Epithelial cell of prostate (primary cell): ENCODE results near the gene PIP5K1B.

Experiments
- DNase-seq: peaks from one replicate; pipeline ENCODE4 v3.0.0-alpha.2; 2011; ENCODE audit warnings: low read depth, low spot score
- H3K27ac ChIP-seq: fragments of 450-650 bp; 2 replicates; pipeline ENCODE4 v1.5.1; 2017; ENCODE audit warnings: mild to moderate bottlenecking

The PIP5K1B gene

GRCh38 chr9:68760674-68761333, 55.8 kb downstream of the PIP5K1B start:
- H3K27ac ChIP-seq, result no peak overlapping the region
- DNase-seq, result no peak

GRCh38 chr9:68762570-68762969, 57.5 kb downstream of the PIP5K1B start:
- no peak overlapping the region for H3K27ac ChIP-seq
- no peak for DNase-seq

- H3K27ac ChIP-seq, result no peak overlapping the region
- DNase-seq, result no peak
These were observed 58.1 kb downstream of the PIP5K1B start for GRCh38 chr9:68763104-68763503.

GRCh38 chr9:68768619-68769018, 63.6 kb downstream of the PIP5K1B start:
- no peak for DNase-seq
- H3K27ac ChIP-seq, result no peak overlapping the region

GRCh38 chr9:68769852-68770251, 64.8 kb downstream of the PIP5K1B start:
- no peak overlapping the region for H3K27ac ChIP-seq
- DNase-seq, result no peak

- DNase-seq, result no peak
- H3K27ac ChIP-seq, result no peak overlapping the region
These were observed 66.3 kb downstream of the PIP5K1B start for GRCh38 chr9:68771376-68771775.

GRCh38 chr9:68775003-68775730, 70.1 kb downstream of the PIP5K1B start:
- peak overlapping the region; percentile 76 for H3K27ac ChIP-seq
- DNase-seq, result peak; percentile 22

- DNase-seq, result no peak
- peak overlapping the region; percentile 76 for H3K27ac ChIP-seq
These were observed 72.2 kb downstream of the PIP5K1B start for GRCh38 chr9:68777070-68777763.

- peak overlapping the region; percentile 76 for H3K27ac ChIP-seq
These were observed 73.6 kb downstream of the PIP5K1B start for GRCh38 chr9:68778635-68779034.

GRCh38 chr9:68779558-68780379, 74.7 kb downstream of the PIP5K1B start:
- DNase-seq, result peak; percentile 56
- peak overlapping the region; percentile 76 for H3K27ac ChIP-seq

More at GRCh38 chr9:68778635-68779034, 73.6 kb downstream of the PIP5K1B start:
- no peak for DNase-seq

- no peak for DNase-seq
- peak overlapping the region; percentile 76 for H3K27ac ChIP-seq
These were observed 75.3 kb downstream of the PIP5K1B start for GRCh38 chr9:68780380-68780712.

GRCh38 chr9:68780720-68781119, 75.7 kb downstream of the PIP5K1B start:
- peak overlapping the region; percentile 76 for H3K27ac ChIP-seq
- DNase-seq, result no peak

GRCh38 chr9:68781928-68782327, 76.9 kb downstream of the PIP5K1B start:
- DNase-seq, result no peak

GRCh38 chr9:68782546-68782945, 77.5 kb downstream of the PIP5K1B start:
- no peak overlapping the region for H3K27ac ChIP-seq
- DNase-seq, result no peak

More at GRCh38 chr9:68781928-68782327, 76.9 kb downstream of the PIP5K1B start:
- H3K27ac ChIP-seq, result no peak overlapping the region

GRCh38 chr9:68785965-68786364, 80.9 kb downstream of the PIP5K1B start:
- H3K27ac ChIP-seq, result no peak overlapping the region
- no peak for DNase-seq

GRCh38 chr9:68791169-68791568, 86.1 kb downstream of the PIP5K1B start:
- H3K27ac ChIP-seq, result no peak overlapping the region
- DNase-seq, result no peak

GRCh38 chr9:68793605-68794343, 88.7 kb downstream of the PIP5K1B start:
- no peak overlapping the region for H3K27ac ChIP-seq
- no peak for DNase-seq

- peak; percentile 14 for DNase-seq
- no peak overlapping the region for H3K27ac ChIP-seq
These were observed 89.9 kb downstream of the PIP5K1B start for GRCh38 chr9:68794898-68795297.

- H3K27ac ChIP-seq, result no peak overlapping the region
- DNase-seq, result no peak
These were observed 90.4 kb downstream of the PIP5K1B start for GRCh38 chr9:68795411-68795810.

GRCh38 chr9:68797116-68797515, 92.1 kb downstream of the PIP5K1B start:
- H3K27ac ChIP-seq, result no peak overlapping the region
- DNase-seq, result no peak
